LNCaP clone FGC (cell line): ENCODE results near the gene DYNLT2.
A peak's percentile ranks its signal among the peaks of the same experiment; 100 is the strongest.
"Not testable (repeated sequence)": the region's sequence is repeated elsewhere in the genome, so short reads cannot be mapped to it uniquely, and the experiment has no call there.

Source experiments
- DNase-seq: peaks from one replicate; pipeline ENCODE4 v3.0.0-alpha.2; 2011; ENCODE audit warnings: low read depth
- H3K4me3 ChIP-seq: 2 replicates; pipeline ENCODE4 v1.5.1; 2011; ENCODE audit warnings: mild to moderate bottlenecking, low read depth, low read length, control low read depth
- CTCF ChIP-seq: IDR thresholded peaks from 2 replicates; pipeline ENCODE4 v1.5.1; 2012; ENCODE audit warnings: mild to moderate bottlenecking; ENCODE audit not compliant: control insufficient read depth, insufficient read depth; ENCODE audit errors: extremely low read depth

The DYNLT2 gene

DNA sequence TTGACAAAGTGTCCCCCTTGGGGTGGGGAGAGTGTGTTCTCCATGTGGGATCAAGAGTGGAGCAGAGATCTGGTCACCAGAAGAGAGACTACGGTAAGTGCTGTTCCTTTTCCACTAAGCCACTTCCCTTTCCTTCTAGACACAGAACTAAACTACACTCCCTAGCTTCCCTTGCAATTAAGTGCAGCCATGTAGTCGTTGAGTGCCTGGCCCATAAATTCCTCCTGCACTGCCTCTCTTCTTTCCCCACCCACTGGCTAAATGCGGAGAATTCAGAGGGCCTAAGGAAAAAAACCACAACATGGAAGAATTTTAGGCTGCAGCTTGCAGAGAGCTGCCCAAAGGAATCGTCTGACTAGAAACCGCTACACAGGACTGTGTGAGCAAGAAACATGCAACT lies 51.1 kb downstream of the DYNLT2 start:
- no peak for DNase-seq
- no peak for TF ChIP-seq CTCF
- no peak overlapping the region for H3K4me3 ChIP-seq

DNA sequence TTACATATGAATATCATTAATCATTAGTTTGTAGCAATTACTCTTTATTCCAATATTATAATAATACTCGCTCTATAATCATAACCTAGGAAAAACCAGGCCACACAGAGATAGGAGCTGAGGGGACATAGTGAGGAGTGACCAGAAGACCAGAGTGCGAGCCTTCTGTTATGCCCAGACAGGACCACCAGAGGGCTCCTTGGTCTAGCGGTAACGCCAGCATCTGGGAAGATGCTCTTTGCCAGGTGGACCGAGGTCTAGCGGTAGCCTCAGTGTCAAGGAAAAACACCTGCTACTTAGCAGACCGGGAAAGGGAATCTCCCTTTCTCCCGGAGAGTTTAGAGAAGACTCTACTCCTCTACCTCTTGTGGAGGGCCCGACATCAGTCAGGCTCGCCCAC lies 54.3 kb downstream of the DYNLT2 start:
- H3K4me3 ChIP-seq, DNase-seq: not testable (repeated sequence)
- peak; percentile 26 for TF ChIP-seq CTCF

DNA sequence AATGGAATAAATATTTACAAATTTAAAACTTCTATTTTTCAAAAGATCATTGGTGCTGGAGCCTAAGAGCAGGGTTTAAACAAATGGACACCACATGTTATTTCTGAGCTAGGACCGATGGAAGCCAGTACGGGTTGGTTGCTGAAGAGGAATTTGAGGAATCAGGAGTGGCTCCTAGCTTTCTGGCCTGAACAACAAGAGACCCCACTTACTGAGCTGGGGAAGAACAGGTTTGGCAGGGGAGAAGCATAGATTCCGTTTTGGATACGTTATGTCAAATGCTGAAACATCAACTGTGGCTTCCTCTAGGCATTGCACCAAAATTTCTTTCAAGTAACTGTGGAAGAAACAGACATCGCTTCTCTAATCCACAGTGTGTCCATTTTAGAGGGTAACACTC lies 56.2 kb downstream of the DYNLT2 start:
- no peak for DNase-seq
- no peak overlapping the region for H3K4me3 ChIP-seq
- TF ChIP-seq CTCF = no peak

DNA sequence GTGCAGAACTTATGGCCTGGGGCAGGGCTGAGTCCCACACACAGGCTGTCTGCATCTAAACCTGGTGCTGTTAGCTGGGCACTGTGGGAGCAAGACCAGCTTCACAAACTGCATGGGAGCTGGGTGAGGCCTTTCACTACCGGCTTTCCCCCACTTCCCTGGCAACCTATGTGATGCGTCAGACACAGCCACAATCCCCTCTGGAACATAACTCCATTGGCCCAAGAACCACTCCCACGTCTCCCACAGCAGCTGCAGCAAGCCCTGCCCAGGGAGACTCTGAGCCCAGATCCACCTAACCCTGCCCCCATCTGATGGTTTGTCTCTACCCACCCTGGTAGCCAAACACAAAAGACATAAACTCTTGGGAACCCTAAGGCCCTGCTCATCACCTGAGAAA lies 58.9 kb downstream of the DYNLT2 start:
- no peak for DNase-seq
- TF ChIP-seq CTCF = no peak
- H3K4me3 ChIP-seq = no peak overlapping the region

GRCh38 chr6:169691260-169691659 lies 60.1 kb downstream of the DYNLT2 start:
- no peak for TF ChIP-seq CTCF
- no peak overlapping the region for H3K4me3 ChIP-seq
- DNase-seq = no peak
